GM23338 (cell line): Measurements from ENCODE around the gene FBXO8. TPM values are rescaled to one million over a fixed set of nuclear protein-coding genes. Genes with fewer than 3 reads are reported as not detected.

ENCODE experiments used
- ATAC-seq: fragments of 200-7000 bp; cut with Tn5 transposase; 3 replicates; pipeline ENCODE4 v1.9.1; 2020
- DNase-seq: peaks from one replicate; pipeline ENCODE4 v3.0.0-alpha.2; 2015; ENCODE audit warnings: low spot score
- H2AFZ ChIP-seq: fragments of 200-600 bp; sonication (generic); 2 replicates; pipeline ENCODE4 v1.8.0; 2016; ENCODE audit warnings: antibody characterized with exemption, mild to moderate bottlenecking, moderate library complexity
- H3F3A ChIP-seq: fragments of 200-600 bp; sonication (generic); replicated peaks from 2 replicates; pipeline ENCODE4 v1.8.0; 2017; ENCODE audit warnings: antibody characterized with exemption, mixed run types, low read depth
- H3K27ac ChIP-seq: fragments of 200-600 bp; sonication (generic); 2 replicates; pipeline ENCODE4 v1.6.1; 2016; ENCODE audit warnings: low read depth
- H3K27me3 ChIP-seq: fragments of 200-600 bp; sonication (generic); 2 replicates; pipeline ENCODE4 v1.8.0; 2016; ENCODE audit warnings: mild to moderate bottlenecking, mixed run types, moderate library complexity; ENCODE audit not compliant: insufficient read depth
- H3K36me3 ChIP-seq: fragments of 200-600 bp; sonication (generic); 2 replicates; pipeline ENCODE4 v1.8.0; 2016; ENCODE audit warnings: mild to moderate bottlenecking; ENCODE audit not compliant: insufficient read depth
- H3K4me1 ChIP-seq: fragments of 200-600 bp; sonication (generic); 2 replicates; pipeline ENCODE4 v1.8.0; 2016; ENCODE audit warnings: mild to moderate bottlenecking, moderate library complexity; ENCODE audit not compliant: insufficient read depth
- H3K4me2 ChIP-seq: fragments of 200-600 bp; sonication (generic); 2 replicates; pipeline ENCODE4 v1.7.1; 2017; ENCODE audit warnings: mixed run types
- H3K4me3 ChIP-seq: fragments of 200-600 bp; sonication (generic); 2 replicates; pipeline ENCODE4 v1.6.1; 2016; ENCODE audit warnings: mixed run types
- H3K79me2 ChIP-seq: fragments of 200-600 bp; sonication (generic); replicated peaks from 2 replicates; pipeline ENCODE4 v1.8.0; 2017; ENCODE audit warnings: mild to moderate bottlenecking; ENCODE audit not compliant: insufficient read depth
- H3K9me2 ChIP-seq: fragments of 200-600 bp; sonication (generic); 2 replicates; pipeline ENCODE4 v1.8.0; 2017; ENCODE audit not compliant: insufficient read depth
- H4K20me1 ChIP-seq: fragments of 200-600 bp; sonication (generic); replicated peaks from 2 replicates; pipeline ENCODE4 v1.8.0; 2017; ENCODE audit warnings: mild to moderate bottlenecking; ENCODE audit not compliant: insufficient read depth
- H3K27ac Mint-ChIP-seq: 2 replicates; pipeline ENCODE4 v1.8.0; 2020; ENCODE audit warnings: inconsistent platforms, mild to moderate bottlenecking, moderate library complexity, mixed read lengths
- H3K27me3 Mint-ChIP-seq: 3 replicates; pipeline ENCODE4 v1.8.0; 2022; ENCODE audit warnings: low read depth, mild to moderate bottlenecking, moderate library complexity, mixed read lengths, inconsistent platforms; ENCODE audit not compliant: insufficient read depth, poor library complexity
- H3K36me3 Mint-ChIP-seq: 3 replicates; pipeline ENCODE4 v1.8.0; 2021; ENCODE audit warnings: low read depth, mild to moderate bottlenecking, inconsistent platforms, moderate library complexity, mixed read lengths
- H3K4me1 Mint-ChIP-seq: 3 replicates; pipeline ENCODE4 v1.8.0; 2020; ENCODE audit warnings: mild to moderate bottlenecking, inconsistent platforms, mixed read lengths
- H3K4me3 Mint-ChIP-seq: 3 replicates; pipeline ENCODE4 v1.8.0; 2021; ENCODE audit warnings: moderate library complexity, mild to moderate bottlenecking, inconsistent platforms, mixed read lengths
- H3K9me3 Mint-ChIP-seq: 3 replicates; pipeline ENCODE4 v1.8.0; 2020; ENCODE audit warnings: moderate library complexity, mild to moderate bottlenecking, inconsistent platforms, mixed read lengths
- CREB1 ChIP-seq: fragments of 250-450 bp; sonication (Bioruptor Pico); IDR thresholded peaks from 2 replicates; pipeline ENCODE4 v1.5.0; 2020; ENCODE audit warnings: low read depth, mild to moderate bottlenecking, moderate library complexity
- CTCF ChIP-seq, 2 experiments: fragments of 200-600 bp in 1 of 2; sonication (generic) in 1 of 2; conservative IDR thresholded peaks; 2 replicates each; pipeline versions ENCODE4 v1.5.1 to v1.6.1; 2016 to 2017; ENCODE audit warnings: antibody characterized with exemption in 2 of 2, low read depth in 2 of 2, mild to moderate bottlenecking in 2 of 2, moderate library complexity in 1 of 2
- EZH2 ChIP-seq: fragments of 200-600 bp; sonication (generic); IDR thresholded peaks from one replicate; pipeline ENCODE4 v1.8.0; 2017; ENCODE audit warnings: antibody characterized with exemption, mild to moderate bottlenecking, low read depth; ENCODE audit not compliant: unreplicated experiment
- POLR2AphosphoS5 ChIP-seq: IDR thresholded peaks from 2 replicates; pipeline ENCODE4 v1.6.1; 2016; ENCODE audit warnings: antibody characterized with exemption, low read depth
- STAT1 ChIP-seq: IDR thresholded peaks from one replicate; pipeline ENCODE4 v1.6.1; 2016; ENCODE audit warnings: antibody characterized with exemption; ENCODE audit not compliant: unreplicated experiment
- ZNF331 ChIP-seq: fragments of 250-450 bp; sonication (Bioruptor Pico); IDR thresholded peaks from 2 replicates; pipeline ENCODE4 v1.5.0; 2020; ENCODE audit warnings: low read depth, mild to moderate bottlenecking, moderate library complexity
- polyA plus RNA-seq: library from polyadenylated mRNA; unstranded; fragments of >200 nt; fragmentation: Nextera tagmentation; extraction: Ambion mirVana; gene quantifications from 2 replicates; pipeline ENCODE4 v1.2.1, GENCODE V29; 2016
- total RNA-seq: library from RNA; depleted of rRNA; stranded (reverse); fragments of >200 nt; shearing (Covaris generic); gene quantifications from 2 replicates; pipeline ENCODE4 v1.2.3, GENCODE V29; 2014
- TF ChIP-seq, protein P1 (sequence below): fragments of 250-450 bp; sonication (Bioruptor Pico); IDR thresholded peaks from 2 replicates; pipeline ENCODE4 v1.5.0; 2020; ENCODE audit warnings: mild to moderate bottlenecking, moderate library complexity

The FBXO8 gene
- total and polyA plus RNA-seq, 2 experiments from 2014 or later = 5.8 to 7.9 TPM

DNA sequence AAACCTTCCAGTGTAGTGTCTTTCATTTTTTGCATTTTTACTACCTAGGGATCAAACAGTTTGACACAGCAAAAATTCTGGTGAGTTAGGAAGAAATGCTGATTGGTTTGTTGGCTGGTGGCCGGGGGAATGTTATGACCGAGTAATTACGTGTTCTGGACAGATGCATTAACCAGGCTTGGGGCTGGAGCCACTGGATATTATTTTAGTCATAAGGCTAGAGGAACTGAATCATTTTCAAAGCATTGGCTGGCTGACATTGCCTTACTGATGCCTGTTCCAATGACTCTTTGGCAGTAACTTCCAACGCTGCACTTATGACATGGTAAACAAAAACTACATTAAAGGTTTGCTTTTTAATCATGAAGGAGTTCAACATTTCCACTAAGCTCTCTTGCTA lies 84.6 kb downstream of the FBXO8 start:
- Mint-ChIP-seq H3K27ac (no peak overlapping the region), H3K4me3 (no peak overlapping the region), H3K9me3 (peaks cover 6% of the 10 kb centered on the region), H3K4me1 (peaks cover under 1% of the 10 kb centered on the region; the same call in 2 of the 3 replicates), H3K27me3 (no peaks in the 10 kb centered on the region), H3K36me3 (no peaks in the 10 kb centered on the region; the same call in 1 of the 3 replicates)
- DNase-seq (no peak), ATAC-seq (no peak)
- Histone ChIP-seq H3K4me3 (no peak overlapping the region), H3K27me3 (no peaks in the 10 kb centered on the region), H3F3A (no peaks in the 10 kb centered on the region), H2AFZ (no peak overlapping the region), H3K4me2 (no peak overlapping the region), H3K27ac (no peak overlapping the region), H3K9me2 (no peaks in the 10 kb centered on the region), H3K4me1 (0 out of 2 replicates have a peak, but pooled peaks cover under 1% of the 10 kb centered on the region), H3K36me3 (no peaks in the 10 kb centered on the region), H3K79me2 (no peaks in the 10 kb centered on the region), H4K20me1 (no peaks in the 10 kb centered on the region)
- TF ChIP-seq ZNF331 (CRISPR knock-in tag) = no peak
- TF ChIP-seq EZH2 = no peak
- TF ChIP-seq CREB1 = no peak
- TF ChIP-seq CTCF (conservative IDR thresholded peaks at IDR 0.05; ENCODE audit: low read depth in 2 of 2) = no peak
- no peak for TF ChIP-seq POLR2AphosphoS5
- TF ChIP-seq, protein P1, sequence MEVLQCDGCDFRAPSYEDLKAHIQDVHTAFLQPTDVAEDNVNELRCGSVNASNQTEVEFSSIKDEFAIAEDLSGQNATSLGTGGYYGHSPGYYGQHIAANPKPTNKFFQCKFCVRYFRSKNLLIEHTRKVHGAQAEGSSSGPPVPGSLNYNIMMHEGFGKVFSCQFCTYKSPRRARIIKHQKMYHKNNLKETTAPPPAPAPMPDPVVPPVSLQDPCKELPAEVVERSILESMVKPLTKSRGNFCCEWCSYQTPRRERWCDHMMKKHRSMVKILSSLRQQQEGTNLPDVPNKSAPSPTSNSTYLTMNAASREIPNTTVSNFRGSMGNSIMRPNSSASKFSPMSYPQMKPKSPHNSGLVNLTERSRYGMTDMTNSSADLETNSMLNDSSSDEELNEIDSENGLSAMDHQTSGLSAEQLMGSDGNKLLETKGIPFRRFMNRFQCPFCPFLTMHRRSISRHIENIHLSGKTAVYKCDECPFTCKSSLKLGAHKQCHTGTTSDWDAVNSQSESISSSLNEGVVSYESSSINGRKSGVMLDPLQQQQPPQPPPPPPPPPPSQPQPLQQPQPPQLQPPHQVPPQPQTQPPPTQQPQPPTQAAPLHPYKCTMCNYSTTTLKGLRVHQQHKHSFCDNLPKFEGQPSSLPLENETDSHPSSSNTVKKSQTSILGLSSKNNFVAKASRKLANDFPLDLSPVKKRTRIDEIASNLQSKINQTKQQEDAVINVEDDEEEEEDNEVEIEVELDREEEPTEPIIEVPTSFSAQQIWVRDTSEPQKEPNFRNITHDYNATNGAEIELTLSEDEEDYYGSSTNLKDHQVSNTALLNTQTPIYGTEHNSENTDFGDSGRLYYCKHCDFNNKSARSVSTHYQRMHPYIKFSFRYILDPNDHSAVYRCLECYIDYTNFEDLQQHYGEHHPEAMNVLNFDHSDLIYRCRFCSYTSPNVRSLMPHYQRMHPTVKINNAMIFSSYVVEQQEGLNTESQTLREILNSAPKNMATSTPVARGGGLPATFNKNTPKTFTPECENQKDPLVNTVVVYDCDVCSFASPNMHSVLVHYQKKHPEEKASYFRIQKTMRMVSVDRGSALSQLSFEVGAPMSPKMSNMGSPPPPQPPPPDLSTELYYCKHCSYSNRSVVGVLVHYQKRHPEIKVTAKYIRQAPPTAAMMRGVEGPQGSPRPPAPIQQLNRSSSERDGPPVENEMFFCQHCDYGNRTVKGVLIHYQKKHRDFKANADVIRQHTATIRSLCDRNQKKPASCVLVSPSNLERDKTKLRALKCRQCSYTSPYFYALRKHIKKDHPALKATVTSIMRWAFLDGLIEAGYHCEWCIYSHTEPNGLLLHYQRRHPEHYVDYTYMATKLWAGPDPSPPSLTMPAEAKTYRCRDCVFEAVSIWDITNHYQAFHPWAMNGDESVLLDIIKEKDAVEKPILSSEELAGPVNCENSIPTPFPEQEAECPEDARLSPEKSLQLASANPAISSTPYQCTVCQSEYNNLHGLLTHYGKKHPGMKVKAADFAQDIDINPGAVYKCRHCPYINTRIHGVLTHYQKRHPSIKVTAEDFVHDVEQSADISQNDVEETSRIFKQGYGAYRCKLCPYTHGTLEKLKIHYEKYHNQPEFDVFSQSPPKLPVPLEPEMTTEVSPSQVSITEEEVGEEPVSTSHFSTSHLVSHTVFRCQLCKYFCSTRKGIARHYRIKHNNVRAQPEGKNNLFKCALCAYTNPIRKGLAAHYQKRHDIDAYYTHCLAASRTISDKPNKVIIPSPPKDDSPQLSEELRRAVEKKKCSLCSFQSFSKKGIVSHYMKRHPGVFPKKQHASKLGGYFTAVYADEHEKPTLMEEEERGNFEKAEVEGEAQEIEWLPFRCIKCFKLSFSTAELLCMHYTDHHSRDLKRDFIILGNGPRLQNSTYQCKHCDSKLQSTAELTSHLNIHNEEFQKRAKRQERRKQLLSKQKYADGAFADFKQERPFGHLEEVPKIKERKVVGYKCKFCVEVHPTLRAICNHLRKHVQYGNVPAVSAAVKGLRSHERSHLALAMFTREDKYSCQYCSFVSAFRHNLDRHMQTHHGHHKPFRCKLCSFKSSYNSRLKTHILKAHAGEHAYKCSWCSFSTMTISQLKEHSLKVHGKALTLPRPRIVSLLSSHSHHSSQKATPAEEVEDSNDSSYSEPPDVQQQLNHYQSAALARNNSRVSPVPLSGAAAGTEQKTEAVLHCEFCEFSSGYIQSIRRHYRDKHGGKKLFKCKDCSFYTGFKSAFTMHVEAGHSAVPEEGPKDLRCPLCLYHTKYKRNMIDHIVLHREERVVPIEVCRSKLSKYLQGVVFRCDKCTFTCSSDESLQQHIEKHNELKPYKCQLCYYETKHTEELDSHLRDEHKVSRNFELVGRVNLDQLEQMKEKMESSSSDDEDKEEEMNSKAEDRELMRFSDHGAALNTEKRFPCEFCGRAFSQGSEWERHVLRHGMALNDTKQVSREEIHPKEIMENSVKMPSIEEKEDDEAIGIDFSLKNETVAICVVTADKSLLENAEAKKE (CRISPR knock-in tag) = no peak
- TF ChIP-seq STAT1 = no peak
